Cardiac fibroblast (primary cell): ENCODE measurements around the gene TNFAIP8.

Source experiments
- DNase-seq, 2 donors: peaks; one replicate each; pipeline versions ENCODE4 v3.0.0 to v3.0.0-alpha.2; 2010; ENCODE audit warnings: low read depth in 2 of 2
- H3K4me3 ChIP-seq, 2 donors: replicated peaks in 1 of 2; 1 replicate in 1 of 2; 2 replicates in 1 of 2; pipeline ENCODE4 v1.5.1; 2011; ENCODE audit warnings: low read depth in 2 of 2, low read length in 2 of 2, mild to moderate bottlenecking in 2 of 2, moderate library complexity in 1 of 2
- CTCF ChIP-seq: IDR thresholded peaks from one replicate; pipeline ENCODE4 v1.5.1; 2011; ENCODE audit warnings: low read depth, mild to moderate bottlenecking, low read length, inconsistent platforms

The TNFAIP8 gene

GRCh38 chr5:119339965-119340364, 15.9 kb upstream of the TNFAIP8 start:
- no peak for TF ChIP-seq CTCF

GRCh38 chr5:119340597-119341218, 15.1 kb upstream of the TNFAIP8 start:
- no peak for TF ChIP-seq CTCF
- DNase-seq = no peak
- no peak overlapping the region for H3K4me3 ChIP-seq

More at GRCh38 chr5:119339965-119340364, 15.9 kb upstream of the TNFAIP8 start:
- DNase-seq = no peak
- no peak overlapping the region for H3K4me3 ChIP-seq

- DNase-seq = no peak
- TF ChIP-seq CTCF = no peak
- no peak overlapping the region for H3K4me3 ChIP-seq
Measured at GRCh38 chr5:119341452-119342349, 14.1 kb upstream of the TNFAIP8 start.

GRCh38 chr5:119342406-119342805, 13.4 kb upstream of the TNFAIP8 start:
- no peak for TF ChIP-seq CTCF
- H3K4me3 ChIP-seq = no peak overlapping the region
- DNase-seq = no peak

- TF ChIP-seq CTCF = no peak
- no peak overlapping the region for H3K4me3 ChIP-seq
- no peak for DNase-seq
Measured at GRCh38 chr5:119343052-119343451, 12.8 kb upstream of the TNFAIP8 start.

GRCh38 chr5:119343766-119344165, 12.1 kb upstream of the TNFAIP8 start:
- H3K4me3 ChIP-seq = no peak overlapping the region
- no peak for TF ChIP-seq CTCF
- peak in 1 of 2 donors; percentile 53 for DNase-seq
